Measurements from ENCODE around the gene SULT1C3. TPM values are rescaled to one million over a fixed set of nuclear protein-coding genes. Genes with fewer than 3 reads are reported as not detected.

Gene SULT1C3
- total and polyA plus RNA-seq, 2 of the 13 experiments (the other 11 are each of a cell fraction or from before 2014, with no cell fraction given): not detected

- no peaks in the 10 kb centered on the region for H3K4me1 ChIP-seq (ENCODE audit: insufficient read depth, low read length)
- no peak overlapping the region for H3K4me3 ChIP-seq (replicated peaks in 1 of 3; ENCODE audit: insufficient read depth in 1 of 3, low read depth in 2 of 3, low read length in 3 of 3)
- H3K9ac ChIP-seq (ENCODE audit: insufficient read depth, low read depth, low read length): no peak overlapping the region
- TF ChIP-seq ZNF280D (CRISPR knock-in tag; IDR thresholded peaks at IDR 0.05) (no peak), MAFK (conservative IDR thresholded peaks at IDR 0.05 in 1 of 2, IDR thresholded peaks at IDR 0.05 in 1 of 2; ENCODE audit: low read length in 2 of 2) (peak; percentile 3 to 57; a peak in 2 of 4 replicates), REST (IDR thresholded peaks at IDR 0.05; ENCODE audit: borderline replicate concordance in 1 of 2, low read depth in 1 of 2, low read length in 2 of 2) (no peak), MAFF (IDR thresholded peaks at IDR 0.05; ENCODE audit: low read depth, low read length) (0 out of 2 replicates have a peak, but pooled peaks have one; percentile 10)
- no peaks in the 10 kb centered on the region for H3K36me3 ChIP-seq (replicated peaks in 1 of 2; ENCODE audit: control insufficient read depth in 1 of 2, insufficient read depth in 2 of 2, low read length in 2 of 2)
- DNase-seq (ENCODE audit: low spot score): no peak
- intact Hi-C loops (cut with micrococcal nuclease; ENCODE audit: unreplicated experiment): no loop called here
- no peaks in the 10 kb centered on the region for H3K79me2 ChIP-seq (ENCODE audit: insufficient read depth, low read length)
- no peak overlapping the region for H3K4me2 ChIP-seq (ENCODE audit: low read depth, low read length)
- H3K9me3 ChIP-seq (ENCODE audit: low read length): peaks cover 15% of the 10 kb centered on the region
- ATAC-seq: no peak
- FAIRE-seq: no peak
- H4K20me1 ChIP-seq (ENCODE audit: insufficient read depth, low read length): no peaks in the 10 kb centered on the region
- POLR2A ChIA-PET: no interaction called here
- no peak overlapping the region for H2AFZ ChIP-seq (ENCODE audit: low read length)
- CTCF ChIA-PET (ENCODE audit: low intra/inter-chr PET ratio, low total read pairs): no interaction called here
- no peaks in the 10 kb centered on the region for H3K27me3 ChIP-seq (ENCODE audit: control insufficient read depth in 1 of 2, insufficient read depth in 2 of 2, low read length in 2 of 2)
- no peak overlapping the region for H3K27ac ChIP-seq (ENCODE audit: extremely low read length, insufficient read depth, low read length)
- WGBS (ENCODE audit: low lambda C conversion rate): 4% methylated on average over 2 of the region's 2 CpGs
- BruUV-seq (replicated peaks): no TSS peak
- in situ Hi-C loops (cut with HindIII; ENCODE audit: extremely low pct_ligation_motif_present, low pct_unique_long_range_greater_than_20kb): no loop called here
These were observed 13.2 kb upstream of the SULT1C3 start for GRCh38 chr2:108226564-108226963.

Data from HepG2 (cell line).